GM12878 (cell line): ENCODE results near the gene COQ2. TPM values are rescaled to one million over a fixed set of nuclear protein-coding genes. Genes with fewer than 3 reads are reported as not detected.

ENCODE experiments used
- ETV6 ChIP-seq, 2 experiments: fragments of 450-650 bp in 1 of 2; IDR thresholded peaks in 1 of 2; conservative IDR thresholded peaks in 1 of 2; 2 replicates each; pipeline ENCODE4 v1.6.1; 2014; ENCODE audit warnings: antibody characterized with exemption in 1 of 2, borderline replicate concordance in 1 of 2, low read depth in 1 of 2, mild to moderate bottlenecking in 1 of 2, moderate library complexity in 1 of 2
- NKRF ChIP-seq: fragments of 450-650 bp; conservative IDR thresholded peaks from 2 replicates; pipeline ENCODE4 v1.6.1; 2017; ENCODE audit warnings: mild to moderate bottlenecking, moderate library complexity
- POLR2A ChIP-seq: IDR thresholded peaks from 2 replicates; pipeline ENCODE4 v1.6.1; 2011; ENCODE audit warnings: low read depth, mild to moderate bottlenecking, low read length
- SIX5 ChIP-seq: IDR thresholded peaks from 2 replicates; pipeline ENCODE4 v1.6.1; 2011; ENCODE audit warnings: mild to moderate bottlenecking, low read depth, low read length, moderate library complexity; ENCODE audit not compliant: severe bottlenecking
- ZNF687 ChIP-seq: fragments of 450-650 bp; IDR thresholded peaks from 2 replicates; pipeline ENCODE4 v1.6.1; 2017; ENCODE audit warnings: mild to moderate bottlenecking, moderate library complexity
- ZSCAN29 ChIP-seq: fragments of 450-650 bp; IDR thresholded peaks from 2 replicates; pipeline ENCODE4 v1.6.1; 2017; ENCODE audit warnings: mild to moderate bottlenecking, moderate library complexity
- polyA plus RNA-seq, 11 experiments: library from polyadenylated mRNA; depleted of rRNA in 4 of 11; unstranded in 6 of 11; stranded (reverse) in 5 of 11; fragments of >200 nt; fragmentation: Nextera tagmentation in 4 of 11; fragmentation: Illumina TruSeq in 1 of 11; extraction: Ambion mirVana in 4 of 11; extraction: Trizol in 1 of 11; gene quantifications; 1 replicate in 1 of 11; 2 replicates in 10 of 11; pipeline versions ENCODE4 v1.2.1 to v1.2.3, GENCODE V29; 2011 to 2016; ENCODE audit warnings: inconsistent platforms in 2 of 11, missing spikeins in 2 of 11, low read depth in 1 of 11
- total RNA-seq, 4 experiments: library from RNA; depleted of rRNA in 3 of 4; stranded (reverse); fragments of >200 nt in 3 of 4; fragmentation: Illumina TruSeq in 1 of 4; extraction: Trizol in 1 of 4; gene quantifications; 2 replicates each; pipeline versions ENCODE4 v1.2.1 to v1.2.3, GENCODE V29; 2013 to 2021

Gene COQ2
- total and polyA plus RNA-seq, 10 of the 15 experiments (the other 5 are each of a cell fraction or from before 2014, with no cell fraction given): 5.0 to 46.7 (median 19.1) TPM

GRCh38 chr4:83219344-83220331 is 65.0 kb downstream of the COQ2 start (continued):
- TF ChIP-seq ZNF687: peak; percentile 77
- 0 out of 4 replicates have a peak, but pooled peaks of 1 of the 2 experiments have one; percentile 42 for TF ChIP-seq ETV6 (conservative IDR thresholded peaks at IDR 0.05 in 1 of 2, IDR thresholded peaks at IDR 0.05 in 1 of 2; ENCODE audit: borderline replicate concordance in 1 of 2, low read depth in 1 of 2)
- TF ChIP-seq NKRF: no peak
- no peak for TF ChIP-seq ZSCAN29
- no peak for TF ChIP-seq POLR2A
- TF ChIP-seq SIX5: no peak
